NCI-H2107 treated with DMSO at 0.1 percent for 48 hours (cell line): ENCODE data around the gene CCDC38.

Experiments
- DNase-seq: peaks from one replicate; lab custom pipeline; 2025; ENCODE audit not compliant: unreplicated experiment; lab: John Stamatoyannopoulos, UW

Gene CCDC38

DNA sequence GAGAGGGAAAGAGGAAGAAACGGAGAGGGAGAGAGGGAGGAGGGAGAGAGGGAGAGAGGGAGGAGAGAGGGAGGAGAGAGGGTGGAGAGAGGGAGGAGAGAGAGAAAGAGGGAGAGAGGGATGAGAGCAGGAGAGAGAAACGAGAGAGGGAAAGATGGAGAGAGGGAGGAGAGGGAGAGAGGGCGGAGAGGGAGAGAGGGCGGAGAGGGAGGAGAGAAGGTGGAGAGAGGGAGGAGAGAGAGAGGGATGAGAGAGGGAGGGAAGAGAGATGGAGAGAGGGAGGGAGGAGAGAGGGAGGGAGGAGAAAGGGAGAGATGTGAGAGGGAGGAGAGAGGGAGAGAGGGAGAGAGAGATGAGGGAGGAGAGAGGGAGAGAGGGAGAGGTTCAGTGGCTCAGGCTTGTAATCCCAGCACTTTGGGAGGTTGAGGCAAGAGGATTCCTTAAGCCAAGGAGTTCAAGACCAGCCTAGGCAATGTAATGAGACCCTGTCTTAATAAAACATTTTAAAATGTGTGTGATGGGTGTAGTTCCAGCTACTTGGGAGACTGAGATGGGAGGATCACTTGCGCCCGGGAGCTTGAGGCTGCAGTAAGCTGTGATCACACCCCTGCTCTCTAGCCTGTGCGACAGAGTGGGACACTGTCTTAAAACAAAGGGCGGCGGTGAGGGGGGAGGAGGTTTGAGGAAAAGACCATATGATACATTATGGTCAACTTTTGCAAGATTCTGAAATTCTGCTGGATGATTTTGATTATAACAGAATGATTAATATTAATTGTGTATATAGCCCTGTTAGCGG lies 105.0 kb downstream of the CCDC38 start:
- DNase-seq, result no peak

DNA sequence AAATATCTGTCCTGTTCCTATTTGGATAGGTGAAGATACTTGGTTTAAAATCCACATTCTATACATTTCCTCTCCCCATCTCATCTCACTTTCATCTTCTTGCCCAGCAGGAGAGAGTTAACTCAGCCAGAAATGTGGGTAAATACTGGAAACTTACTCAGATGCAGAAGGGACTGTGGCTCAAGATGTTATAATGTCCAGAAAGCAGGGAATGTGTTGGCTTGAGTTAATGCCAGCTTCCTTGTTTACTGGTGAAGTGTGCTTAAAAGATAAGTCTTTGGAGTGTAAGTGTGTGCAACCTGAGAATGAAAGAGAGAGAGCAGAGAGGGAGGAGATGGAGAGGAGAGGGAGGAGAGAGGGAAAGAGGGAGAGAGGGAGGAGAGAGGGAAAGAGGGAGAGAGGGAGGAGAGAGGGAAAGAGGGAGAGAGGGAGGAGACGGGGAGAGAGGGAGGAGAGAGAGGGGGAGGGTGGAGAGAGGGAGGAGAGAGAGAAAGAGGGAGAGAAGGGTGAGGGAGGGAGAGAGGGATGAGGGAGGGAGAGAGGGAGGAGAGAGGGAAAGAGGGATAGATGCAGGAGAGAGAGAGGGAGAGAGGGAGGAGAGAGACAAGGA lies 105.7 kb downstream of the CCDC38 start:
- peak; percentile 32 for DNase-seq

DNA sequence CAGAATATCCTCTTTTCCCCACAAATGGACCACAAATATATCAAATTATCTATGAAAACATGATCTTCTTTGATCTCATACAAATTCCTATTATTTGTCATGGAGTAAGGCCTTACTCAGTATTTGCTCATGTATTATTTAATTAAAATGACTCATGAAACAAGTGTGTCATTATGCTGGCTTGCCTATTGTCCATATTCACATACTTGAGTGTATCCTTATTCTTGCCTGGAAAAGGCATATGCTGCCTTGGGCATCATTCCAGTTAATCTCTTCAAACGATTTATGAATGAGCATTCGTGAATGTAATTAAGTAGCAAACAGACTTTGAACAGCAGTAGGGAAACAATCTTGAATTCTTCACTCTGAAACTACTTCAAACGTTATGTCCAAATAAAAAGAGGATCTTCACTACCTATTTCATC lies 106.2 kb downstream of the CCDC38 start:
- DNase-seq, result no peak

DNA sequence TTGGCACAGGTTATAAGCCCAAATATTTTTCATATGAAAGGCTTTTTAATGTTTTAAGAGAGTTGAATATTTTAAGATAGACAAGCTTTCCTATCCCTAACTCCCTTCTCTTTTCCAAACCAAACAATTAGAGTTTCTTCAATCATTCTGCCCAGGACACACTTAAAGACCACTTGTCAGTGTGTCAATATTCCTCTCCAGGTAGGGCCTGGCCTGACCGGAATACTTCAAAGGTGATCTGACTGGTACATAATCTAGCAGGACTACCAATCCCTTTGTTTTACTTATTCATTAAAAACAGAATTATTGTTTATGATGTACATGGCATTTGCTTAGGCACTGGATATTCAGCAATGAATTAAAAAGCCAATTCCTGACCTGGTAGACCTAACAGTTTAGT lies 107.8 kb downstream of the CCDC38 start:
- no peak for DNase-seq

DNA sequence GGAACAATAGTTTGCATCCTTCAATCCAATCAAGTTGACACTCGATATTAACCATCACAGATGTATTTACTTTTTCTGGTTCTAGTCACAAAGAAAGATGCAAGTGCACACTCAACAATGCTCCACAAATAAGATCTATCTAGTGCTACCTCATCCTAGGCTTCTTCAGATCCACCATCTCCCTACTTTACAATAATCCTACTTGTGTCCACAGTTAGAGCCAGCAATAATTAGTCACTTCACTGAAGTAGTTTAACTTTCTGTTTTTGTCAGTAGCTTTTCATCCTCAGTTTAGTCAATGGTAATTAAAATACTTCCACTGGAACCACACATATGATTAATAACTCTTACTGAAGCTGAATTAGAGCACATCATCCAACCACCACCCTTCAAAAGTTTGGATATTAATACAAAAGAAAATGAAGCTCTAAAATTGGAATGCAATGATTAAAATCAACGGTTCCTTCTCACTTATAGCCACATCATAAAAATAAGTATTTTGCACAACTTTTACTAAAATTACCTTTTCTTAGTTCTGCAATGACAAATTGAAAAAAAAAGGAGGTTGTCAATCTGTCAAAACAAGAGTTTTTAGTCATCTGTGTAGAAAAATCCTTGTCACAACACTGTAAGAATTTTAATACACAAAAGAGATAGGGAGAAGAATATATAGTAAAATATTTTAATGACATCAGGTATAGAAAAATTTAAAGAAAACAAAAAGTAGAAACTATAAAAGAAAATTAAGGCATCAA lies 111.9 kb downstream of the CCDC38 start:
- no peak for DNase-seq

DNA sequence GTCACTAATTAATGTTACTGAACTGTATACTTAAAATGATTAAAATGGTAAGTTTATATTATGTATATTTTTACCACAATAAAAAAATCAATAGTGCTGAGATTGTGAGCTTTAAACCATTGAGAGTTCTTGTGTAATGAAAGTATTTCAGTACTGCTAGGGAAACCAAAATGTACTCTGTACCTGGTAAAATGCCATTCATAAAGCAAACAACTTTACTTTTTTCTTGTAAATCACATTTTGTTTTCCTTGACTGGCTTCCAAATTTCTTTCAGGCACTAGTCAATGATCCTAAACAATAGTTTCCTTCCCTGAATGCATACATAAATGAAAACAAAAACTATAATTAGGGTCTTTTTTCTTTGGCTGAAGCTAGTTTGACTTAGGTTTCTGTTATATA lies 113.0 kb downstream of the CCDC38 start:
- DNase-seq, result no peak

DNA sequence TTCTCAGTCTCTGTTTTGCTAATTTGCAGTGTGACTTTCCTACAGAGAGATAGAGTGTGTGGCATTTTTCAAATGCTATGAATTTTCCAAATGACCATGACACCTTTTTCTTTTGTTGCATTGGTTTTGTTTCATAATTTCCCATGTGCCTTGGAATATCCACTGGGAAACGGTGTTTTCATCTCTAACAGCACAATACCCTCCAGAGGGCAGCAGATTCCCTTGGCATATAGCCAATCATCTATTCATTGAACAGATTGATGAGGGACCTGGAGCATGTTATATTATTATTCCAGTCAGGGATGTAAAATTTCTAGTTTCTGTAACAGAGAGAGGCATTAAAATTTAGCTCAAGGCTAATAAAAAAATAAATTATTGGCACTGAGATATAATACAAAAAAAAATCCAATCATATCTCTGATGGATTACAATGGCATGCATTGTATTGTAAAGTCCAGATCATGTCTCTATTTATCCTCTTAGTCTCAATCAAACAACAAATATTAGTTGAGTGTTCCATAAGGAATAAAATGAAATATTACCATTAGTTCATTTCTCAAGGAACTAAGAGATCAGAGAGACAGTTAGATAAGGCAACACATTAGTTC lies 122.2 kb downstream of the CCDC38 start:
- DNase-seq, result peak; percentile 33
